Kidney epithelial cell (primary cell): Measurements from ENCODE around the gene DGLUCY. TPM values are rescaled to one million over a fixed set of nuclear protein-coding genes. Genes with fewer than 3 reads are reported as not detected.
"Not testable (repeated sequence)": the region's sequence is repeated elsewhere in the genome, so short reads cannot be mapped to it uniquely, and the experiment has no call there.

Experiments
- DNase-seq: peaks from one replicate; pipeline ENCODE4 v3.0.0-alpha.2; 2010; ENCODE audit warnings: low read depth
- H3K27me3 ChIP-seq: 2 replicates; pipeline ENCODE4 v1.6.0; 2011; ENCODE audit warnings: low read length; ENCODE audit not compliant: control insufficient read depth, insufficient read depth
- H3K36me3 ChIP-seq: 2 replicates; pipeline ENCODE4 v1.5.1; 2011; ENCODE audit warnings: low read length; ENCODE audit not compliant: control insufficient read depth, insufficient read depth
- H3K4me3 ChIP-seq: 2 replicates; pipeline ENCODE4 v1.5.1; 2011; ENCODE audit warnings: low read depth, mild to moderate bottlenecking, control low read depth, low read length
- CTCF ChIP-seq: IDR thresholded peaks from 2 replicates; pipeline ENCODE4 v1.5.1; 2011; ENCODE audit warnings: mild to moderate bottlenecking, moderate library complexity, low read length, control low read depth, inconsistent platforms; ENCODE audit not compliant: insufficient read depth, poor library complexity, severe bottlenecking
- total RNA-seq: library from RNA; depleted of rRNA; stranded (reverse); fragments of >200 nt; gene quantifications from 2 replicates; pipeline ENCODE4 v1.2.3, GENCODE V29; 2015

The DGLUCY gene
- total RNA-seq, 1 donor from 2014 or later, result 38.1 TPM

GRCh38 chr14:91261115-91261514, 147.2 kb downstream of the DGLUCY start:
- no peak for TF ChIP-seq CTCF
- Histone ChIP-seq H3K36me3 (no peaks in the 10 kb centered on the region), H3K27me3 (peaks cover 11% of the 10 kb centered on the region), H3K4me3 (no peak overlapping the region)
- no peak for DNase-seq

GRCh38 chr14:91261986-91262549, 148.2 kb downstream of the DGLUCY start:
- no peak for DNase-seq
- H3K36me3 ChIP-seq, result no peaks in the 10 kb centered on the region
- H3K4me3 ChIP-seq, result no peak overlapping the region
- no peak for TF ChIP-seq CTCF
- peaks cover 11% of the 10 kb centered on the region for H3K27me3 ChIP-seq

DNA sequence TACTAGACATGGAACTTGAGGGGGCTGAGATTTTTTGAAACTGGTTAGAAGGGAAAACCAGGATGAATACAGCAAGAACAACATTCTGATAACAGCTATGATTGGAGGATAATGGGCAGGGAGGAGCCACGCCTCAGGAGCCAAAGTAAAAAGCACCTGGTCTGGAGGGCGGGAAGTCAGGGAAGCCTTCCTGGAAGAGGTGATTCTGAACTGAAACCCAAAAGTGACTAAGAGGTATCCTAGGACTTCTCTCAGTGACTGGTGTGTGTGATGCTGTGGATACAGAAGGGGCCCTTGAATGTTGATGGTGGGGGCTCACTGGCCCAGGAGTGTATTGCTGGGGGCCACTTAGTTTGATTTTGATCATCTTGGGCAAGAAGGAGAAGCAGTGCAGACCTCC, 149.5 kb downstream of the DGLUCY start:
- Histone ChIP-seq H3K4me3 (no peak overlapping the region), H3K27me3 (peaks cover 11% of the 10 kb centered on the region), H3K36me3 (no peaks in the 10 kb centered on the region)
- DNase-seq, result no peak
- no peak for TF ChIP-seq CTCF

DNA sequence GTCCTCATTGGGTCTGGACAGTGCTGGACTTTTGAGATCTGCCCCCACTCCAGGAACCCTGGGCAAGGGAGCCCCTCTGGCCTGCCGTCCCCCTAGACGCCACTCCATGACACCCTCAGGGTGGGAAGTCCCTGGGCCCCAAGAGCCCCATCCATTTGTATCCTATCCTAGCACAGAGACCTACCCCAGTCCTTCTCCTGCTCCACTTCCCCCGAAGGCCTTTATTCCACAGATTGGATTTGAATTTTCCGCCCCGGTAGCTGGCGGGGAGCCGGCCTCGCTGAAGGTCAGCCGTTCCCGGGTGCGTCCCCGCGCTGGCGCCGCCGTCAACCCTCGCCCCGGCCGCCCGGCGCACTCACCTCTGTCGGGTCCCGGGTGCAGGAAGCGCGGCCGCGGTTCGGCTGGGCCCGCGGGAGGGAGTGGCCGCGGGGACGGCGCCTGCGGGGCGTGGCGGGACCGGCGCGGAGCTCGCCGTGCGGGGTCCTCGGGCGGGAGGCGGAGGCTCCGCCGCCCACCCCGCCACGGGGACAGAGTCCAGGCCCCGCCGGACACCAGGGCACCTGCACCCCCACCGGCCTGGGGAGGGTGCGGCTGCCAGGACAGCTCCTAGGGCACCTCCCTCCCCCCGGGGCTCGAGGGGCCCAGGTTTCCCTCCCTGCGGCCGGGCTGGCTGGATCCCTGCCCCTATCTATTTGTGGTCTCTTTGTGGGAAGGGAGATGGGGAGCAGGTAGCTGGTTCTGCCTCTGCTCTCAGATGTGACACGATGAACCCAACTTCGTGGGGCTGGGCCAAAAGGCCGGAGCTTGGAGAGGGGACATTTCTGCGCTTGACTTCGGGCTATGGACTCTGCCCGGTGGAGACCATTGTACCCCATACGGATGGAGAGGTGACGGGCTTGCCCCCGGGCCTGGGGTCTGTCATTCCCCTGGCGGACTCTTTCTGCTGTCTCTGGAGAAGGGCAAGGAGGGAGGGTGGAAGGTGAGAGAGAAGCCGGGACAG, 150.6 kb downstream of the DGLUCY start:
- Histone ChIP-seq H3K36me3 (no peaks in the 10 kb centered on the region), H3K4me3 (peak overlapping the region; percentile 33), H3K27me3 (peaks cover 11% of the 10 kb centered on the region)
- no peak for TF ChIP-seq CTCF
- no peak for DNase-seq

DNA sequence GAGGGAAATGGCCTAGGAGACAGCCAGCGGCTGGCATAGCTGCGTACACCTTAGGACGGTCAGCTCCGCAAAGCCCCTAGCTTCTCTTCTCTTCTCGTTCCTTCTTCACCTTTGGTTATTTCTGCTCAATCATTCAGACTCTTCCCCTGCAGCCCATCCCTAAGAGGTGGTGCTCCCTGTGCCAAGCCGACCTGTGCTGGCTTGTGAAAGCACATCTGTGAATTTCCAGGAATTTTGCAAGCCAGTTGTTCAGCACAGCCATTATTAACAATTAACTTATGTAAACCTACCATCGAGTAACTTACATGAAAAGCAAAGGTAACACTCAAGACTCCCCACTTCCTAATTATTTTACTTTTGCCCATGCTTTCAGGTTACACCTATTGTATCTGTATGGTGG, 151.5 kb downstream of the DGLUCY start:
- DNase-seq, result no peak
- Histone ChIP-seq H3K27me3 (peaks cover 11% of the 10 kb centered on the region), H3K4me3 (no peak overlapping the region), H3K36me3 (no peaks in the 10 kb centered on the region)
- no peak for TF ChIP-seq CTCF

DNA sequence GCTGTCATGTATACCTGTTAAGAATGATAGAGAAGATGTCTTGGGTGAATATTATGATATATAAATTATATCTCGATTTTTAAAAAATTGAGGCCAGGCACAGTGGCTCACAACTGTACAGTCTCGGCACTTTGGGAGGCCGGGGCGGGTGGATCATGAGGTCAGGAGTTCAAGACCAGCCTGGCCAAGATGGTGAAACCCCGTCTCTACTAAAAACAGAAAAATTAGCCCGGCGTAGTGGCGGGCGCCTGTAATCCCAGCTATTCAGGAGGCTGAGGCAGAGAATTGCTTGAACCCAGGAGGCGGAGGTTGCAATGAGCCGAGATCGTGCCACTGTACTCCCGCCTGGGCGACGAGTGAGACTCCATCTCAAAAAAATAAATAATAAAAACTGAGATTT, 152.4 kb downstream of the DGLUCY start:
- not testable (repeated sequence) for H3K4me3 ChIP-seq, DNase-seq, H3K36me3 ChIP-seq
- H3K27me3 ChIP-seq, result peaks cover 11% of the 10 kb centered on the region
